K562 (cell line): Measurements from ENCODE around the gene KIAA0319L. TPM values are rescaled to one million over a fixed set of nuclear protein-coding genes. Genes with fewer than 3 reads are reported as not detected.

ENCODE experiments used
- ATAC-seq: fragments of 200-7000 bp; cut with Tn5 transposase; 3 replicates; pipeline ENCODE4 v1.9.1; 2020; ENCODE audit warnings: moderate library complexity
- BruUV-seq: library from RNA; stranded (reverse); fragments of 400-500 nt; replicated peaks from 2 replicates; lab custom pipeline; 2021; lab: Mats Ljungman, UMichigan
- CTCF ChIA-PET: fragments of 300-600 bp; formaldehyde crosslinking; extraction: SDS; loops from one replicate; lab custom pipeline; 2021; ENCODE audit warnings: low intra/inter-chr PET ratio; lab: Yijun Ruan, JAX
- POLR2A ChIA-PET: fragments of 300-600, 350-650 bp; sonication (Branson Sonifier 250); formaldehyde crosslinking; extraction: SDS; loops from one replicate; lab custom pipeline; 2021; ENCODE audit warnings: antibody characterized with exemption, inconsistent platforms; lab: Yijun Ruan, JAX
- DNase-seq, 4 experiments: peaks; one replicate each; pipeline versions ENCODE4 v3.0.0 to v3.0.0-alpha.2; 2011 to 2018; ENCODE audit warnings: low spot score in 3 of 4, mixed read lengths in 3 of 4; ENCODE audit errors: extremely low read depth in 1 of 4
- FAIRE-seq: peaks from 2 replicates; lab custom pipeline; 2011; peaks lifted over from hg19 to GRCh38; lab: Jason Lieb, UNC
- H2AFZ ChIP-seq: 2 replicates; pipeline ENCODE4 v1.6.0; 2011; ENCODE audit warnings: low read depth, low read length, control low read depth, inconsistent platforms
- H3K27ac ChIP-seq: fragments of 200-600 bp; 3 replicates; pipeline ENCODE4 v1.8.0; 2011; ENCODE audit warnings: low read depth, mild to moderate bottlenecking, control low read depth, inconsistent platforms, low read length, moderate library complexity, mixed read lengths; ENCODE audit errors: extremely low read depth
- H3K27me3 ChIP-seq, 2 experiments: fragments of 300-600 bp in 1 of 2; 2 replicates in 1 of 2; 3 replicates in 1 of 2; pipeline versions ENCODE4 v1.6.0 to v1.8.0; 2011; ENCODE audit warnings: inconsistent platforms in 2 of 2, low read length in 2 of 2, mild to moderate bottlenecking in 1 of 2, mixed read lengths in 1 of 2, moderate library complexity in 1 of 2; ENCODE audit not compliant: control insufficient read depth in 2 of 2, insufficient read depth in 2 of 2
- H3K36me3 ChIP-seq: fragments of 300-600 bp; 3 replicates; pipeline ENCODE4 v1.8.0; 2011; ENCODE audit warnings: mild to moderate bottlenecking, low read length, inconsistent platforms; ENCODE audit not compliant: control insufficient read depth, insufficient read depth
- H3K4me1 ChIP-seq, 2 experiments: fragments of 200-600 bp in 1 of 2; replicated peaks in 1 of 2; 2 replicates in 1 of 2; 3 replicates in 1 of 2; pipeline versions ENCODE4 v1.5.1 to v1.8.0; 2011; ENCODE audit warnings: inconsistent platforms in 2 of 2, low read length in 2 of 2, mild to moderate bottlenecking in 1 of 2, mixed read lengths in 1 of 2, moderate library complexity in 1 of 2; ENCODE audit not compliant: control insufficient read depth in 2 of 2, insufficient read depth in 2 of 2
- H3K4me2 ChIP-seq: 2 replicates; pipeline ENCODE4 v1.6.1; 2011; ENCODE audit warnings: low read length, control low read depth, inconsistent platforms, mixed read lengths; ENCODE audit not compliant: insufficient read depth
- H3K4me3 ChIP-seq: fragments of 200-600 bp; sonication (generic), shearing (Covaris generic); 2 replicates; pipeline ENCODE4 v1.5.1; 2016; ENCODE audit warnings: control low read depth, inconsistent platforms
- H3K79me2 ChIP-seq: fragments of 200-600 bp; 3 replicates; pipeline ENCODE4 v1.8.0; 2011; ENCODE audit warnings: low read length, inconsistent platforms; ENCODE audit not compliant: control insufficient read depth, insufficient read depth
- H3K9ac ChIP-seq, 2 experiments: 2 replicates each; pipeline versions ENCODE4 v1.6.0 to v1.6.1; 2011; ENCODE audit warnings: low read depth in 2 of 2, low read length in 2 of 2, control low read depth in 1 of 2, inconsistent platforms in 1 of 2, mild to moderate bottlenecking in 1 of 2, mixed read lengths in 1 of 2; ENCODE audit not compliant: insufficient read depth in 1 of 2
- H3K9me1 ChIP-seq: one replicate; pipeline ENCODE4 v1.6.0; 2011; ENCODE audit warnings: inconsistent platforms, mild to moderate bottlenecking, low read length, moderate library complexity; ENCODE audit not compliant: control insufficient read depth, insufficient read depth
- H3K9me3 ChIP-seq: replicated peaks from 2 replicates; pipeline ENCODE4 v1.5.1; 2011; ENCODE audit warnings: low read depth, low read length, inconsistent platforms; ENCODE audit not compliant: control insufficient read depth, insufficient read depth
- H4K20me1 ChIP-seq: replicated peaks from 2 replicates; pipeline ENCODE4 v1.6.1; 2011; ENCODE audit warnings: low read length, inconsistent platforms, mixed read lengths; ENCODE audit not compliant: control insufficient read depth, insufficient read depth
- SIX5 ChIP-seq, 2 experiments: IDR thresholded peaks; 2 replicates each; pipeline ENCODE4 v1.6.1; 2011; ENCODE audit warnings: low read length in 2 of 2, borderline replicate concordance in 1 of 2, low read depth in 1 of 2, mild to moderate bottlenecking in 1 of 2, moderate library complexity in 1 of 2; ENCODE audit not compliant: insufficient read depth in 1 of 2
- SPI1 ChIP-seq: IDR thresholded peaks from 2 replicates; pipeline ENCODE4 v1.6.1; 2011; ENCODE audit warnings: low read depth, low read length, control low read depth, borderline replicate concordance
- ZC3H4 ChIP-seq: sonication (generic); formaldehyde crosslinking; IDR thresholded peaks from 2 replicates; pipeline ENCODE4 v1.9.0; 2021; ENCODE audit warnings: missing genetic modification reagents, borderline replicate concordance
- ZNF146 ChIP-seq: IDR thresholded peaks from one replicate; pipeline ENCODE4 v1.6.1; 2018; ENCODE audit warnings: missing compliant biosample characterization; ENCODE audit not compliant: unreplicated experiment
- WGBS: fragments of 100-300 bp; shearing (Covaris generic); methylation state at CpG from one replicate; pipeline ENCODE4 v1.1.6; 2016; ENCODE audit warnings: low coverage, mixed read lengths; ENCODE audit not compliant: insufficient coverage; ENCODE audit errors: missing lambda C conversion rate; 5-methylcytosine and 5-hydroxymethylcytosine counted together
- in situ Hi-C: fragments of 300-500 bp; cut with MboI; formaldehyde crosslinking; loops from 4 replicates; pipeline ENCODE4 v1.15.0; 2018; ENCODE audit warnings: inconsistent platforms, mixed read lengths
- intact Hi-C: fragments of 100-400 bp; cut with micrococcal nuclease; formaldehyde crosslinking; loops from 2 replicates; pipeline ENCODE4 v1.14.2; 2022
- polyA plus RNA-seq, 8 experiments: library from polyadenylated mRNA; depleted of rRNA in 4 of 8; stranded (reverse) in 5 of 8; unstranded in 3 of 8; fragments of >200 nt; fragmentation: Nextera tagmentation in 2 of 8; fragmentation: Illumina TruSeq in 1 of 8; extraction: Ambion mirVana in 2 of 8; extraction: Trizol in 1 of 8; gene quantifications; 2 replicates each; pipeline versions ENCODE4 v1.2.1 to v1.2.3, GENCODE V29; 2011 to 2014; ENCODE audit warnings: inconsistent platforms in 1 of 8, missing spikeins in 1 of 8
- total RNA-seq, 7 experiments: library from RNA; depleted of rRNA in 6 of 7; stranded (reverse); fragments of >200 nt in 6 of 7; fragmentation: Illumina TruSeq in 2 of 7; extraction: Trizol in 2 of 7; gene quantifications; 2 replicates each; pipeline versions ENCODE4 v1.2.1 to v1.2.3, GENCODE V29; 2011 to 2021; ENCODE audit warnings: low replicate concordance in 1 of 7

The KIAA0319L gene
- total and polyA plus RNA-seq, 9 of the 15 experiments (the other 6 are each of a cell fraction or from before 2014, with no cell fraction given), result 2.4 to 51.7 (median 27.4) TPM

GRCh38 chr1:35575416-35575958, 18.3 kb upstream of the KIAA0319L start:
- FAIRE-seq (no peak), ATAC-seq (no peak), DNase-seq (no peak)
- intact Hi-C loops, result no loop called here
- POLR2A ChIA-PET, result no interaction called here
- Histone ChIP-seq H3K4me1 (peaks cover 11 to 40% of the 10 kb centered on the region in 2 experiments), H3K4me3 (no peak overlapping the region), H2AFZ (no peak overlapping the region), H3K9me3 (no peaks in the 10 kb centered on the region), H3K36me3 (no peaks in the 10 kb centered on the region), H3K27ac (no peak overlapping the region), H3K79me2 (no peaks in the 10 kb centered on the region), H3K9me1 (no peaks in the 10 kb centered on the region), H4K20me1 (no peaks in the 10 kb centered on the region), H3K27me3 (peaks cover 3 to 18% of the 10 kb centered on the region in 2 experiments; a peak in 4 of 5 replicates), H3K9ac (peak overlapping the region in 1 of 2 experiments; percentile 79; a peak in 1 of 4 replicates), H3K4me2 (no peak overlapping the region)
- 48% methylated on average over 5 of the region's 5 CpGs for WGBS
- TF ChIP-seq SIX5 (IDR thresholded peaks at IDR 0.05; ENCODE audit: borderline replicate concordance in 1 of 2, insufficient read depth in 1 of 2, low read depth in 1 of 2, low read length in 2 of 2) (no peak), ZNF146 (no peak)
- CTCF ChIA-PET, result no interaction called here
- in situ Hi-C loops, result no loop called here
- no TSS peak for BruUV-seq

DNA sequence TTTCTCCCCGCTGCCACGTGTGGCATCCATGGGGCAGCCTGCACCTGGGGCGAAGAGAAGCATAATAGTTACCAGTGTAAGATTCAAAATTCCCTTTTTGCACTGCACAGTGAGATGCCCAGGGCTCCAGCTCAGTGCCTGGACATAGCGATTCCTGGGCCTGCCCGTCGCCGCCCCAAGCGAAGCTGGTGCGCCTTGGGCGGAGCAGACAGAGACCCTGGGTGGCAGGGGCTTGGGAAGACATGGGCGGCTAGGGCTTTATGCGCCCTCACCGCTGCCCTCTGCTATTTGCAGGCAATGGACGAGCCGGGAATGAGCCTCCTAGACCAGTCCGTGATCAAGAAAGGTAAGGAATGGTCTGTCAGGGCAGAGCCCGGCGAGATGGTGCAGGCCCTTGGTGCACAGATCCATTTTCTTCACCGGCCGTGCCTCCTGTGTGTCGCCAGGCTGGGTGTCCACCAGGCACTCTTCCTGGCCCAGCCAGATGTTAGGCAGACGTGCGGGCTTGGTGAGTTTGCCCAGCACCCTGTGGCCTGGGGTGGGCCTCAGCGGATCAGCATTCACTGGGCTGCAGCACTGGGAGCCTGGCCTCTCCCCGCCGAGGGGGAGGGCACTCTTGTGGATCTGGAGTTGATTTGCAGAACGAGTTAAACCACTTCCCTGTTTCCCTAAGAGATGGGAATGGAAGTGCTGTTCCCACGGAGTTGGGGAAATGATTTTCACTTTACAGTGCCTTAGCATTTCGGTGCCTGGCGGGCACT, 17.6 kb upstream of the KIAA0319L start:
- Histone ChIP-seq H3K9me1 (no peaks in the 10 kb centered on the region), H3K4me3 (no peak overlapping the region), H3K4me1 (peaks cover 13 to 40% of the 10 kb centered on the region in 2 experiments), H4K20me1 (no peaks in the 10 kb centered on the region), H3K79me2 (no peaks in the 10 kb centered on the region), H2AFZ (no peak overlapping the region), H3K9ac (0 out of 4 replicates have a peak overlapping the region, but pooled peaks of 1 of the 2 experiments have one; percentile 46)
- FAIRE-seq (no peak), DNase-seq (no peak)
- no TSS peak for BruUV-seq
- WGBS, result 47% methylated on average over 30 of the region's 30 CpGs
- in situ Hi-C loops (no loop called here), intact Hi-C loops (no loop called here)
- POLR2A ChIA-PET, result no interaction called here
- TF ChIP-seq SPI1, result peak; percentile 54; the same call in 1 of the 2 replicates
- no peak for TF ChIP-seq ZC3H4 (CRISPR knock-in tag)
- TF ChIP-seq, all 486 proteins: peak for 1
- no peak overlapping the region for H3K4me2 ChIP-seq
- no peaks in the 10 kb centered on the region for H3K36me3 ChIP-seq
- no peaks in the 10 kb centered on the region for H3K9me3 ChIP-seq
- H3K27me3 ChIP-seq, result peaks cover 3 to 18% of the 10 kb centered on the region in 2 experiments; a peak in 4 of 5 replicates
- CTCF ChIA-PET, result no interaction called here
- no peak overlapping the region for H3K27ac ChIP-seq
- no peak for ATAC-seq
